Stromal cell of bone marrow (primary cell): ENCODE results near the gene GREB1.

ENCODE experiments used
- DNase-seq: peaks from one replicate; pipeline ENCODE4 v3.0.0-alpha.2; 2012; ENCODE audit warnings: low read depth

The GREB1 gene

DNA sequence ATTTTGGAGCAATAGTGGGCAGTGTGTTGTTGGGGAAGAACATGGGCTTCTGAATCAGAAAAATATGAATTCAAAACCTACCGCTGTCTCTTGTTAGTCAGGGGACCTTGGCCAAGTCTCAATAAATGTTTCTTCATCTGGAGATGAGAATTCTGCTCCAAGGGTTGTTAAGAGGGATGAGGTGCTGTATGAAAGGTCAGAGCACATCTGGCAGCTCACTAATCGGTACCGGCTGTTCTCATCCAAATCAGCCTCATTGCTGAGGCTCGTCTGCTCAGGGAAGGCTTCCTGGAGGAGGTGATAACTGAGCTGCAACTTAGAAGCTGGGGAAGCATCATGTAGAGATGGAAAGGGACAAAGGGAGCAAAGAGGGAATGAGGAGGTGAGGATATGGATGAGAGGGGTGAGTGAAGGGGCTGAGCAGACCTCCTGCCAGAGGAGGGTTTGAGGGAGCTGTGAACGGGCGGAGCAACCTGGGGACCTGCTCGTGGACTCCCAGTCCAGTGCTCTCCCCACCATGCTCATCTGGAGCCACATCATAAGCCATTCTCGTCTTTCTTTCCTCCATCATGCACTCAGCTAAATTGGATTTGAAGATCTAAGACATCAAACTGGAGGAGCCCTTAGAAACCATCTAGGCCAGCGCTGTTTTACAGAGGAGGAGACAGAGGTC lies 47.4 kb downstream of the GREB1 start:
- no peak for DNase-seq

GRCh38 chr2:11581797-11582611 lies 48.2 kb downstream of the GREB1 start:
- no peak for DNase-seq

GRCh38 chr2:11582612-11582861 lies 48.7 kb downstream of the GREB1 start:
- no peak for DNase-seq

GRCh38 chr2:11582862-11583752 lies 49.3 kb downstream of the GREB1 start:
- peak; percentile 19 for DNase-seq

- peak; percentile 97 for DNase-seq
Observed at GRCh38 chr2:11583840-11584524, 50.1 kb downstream of the GREB1 start.

- no peak for DNase-seq
Observed at GRCh38 chr2:11584525-11585056, 50.7 kb downstream of the GREB1 start.

- no peak for DNase-seq
Observed at GRCh38 chr2:11585071-11585470, 51.2 kb downstream of the GREB1 start.

DNA sequence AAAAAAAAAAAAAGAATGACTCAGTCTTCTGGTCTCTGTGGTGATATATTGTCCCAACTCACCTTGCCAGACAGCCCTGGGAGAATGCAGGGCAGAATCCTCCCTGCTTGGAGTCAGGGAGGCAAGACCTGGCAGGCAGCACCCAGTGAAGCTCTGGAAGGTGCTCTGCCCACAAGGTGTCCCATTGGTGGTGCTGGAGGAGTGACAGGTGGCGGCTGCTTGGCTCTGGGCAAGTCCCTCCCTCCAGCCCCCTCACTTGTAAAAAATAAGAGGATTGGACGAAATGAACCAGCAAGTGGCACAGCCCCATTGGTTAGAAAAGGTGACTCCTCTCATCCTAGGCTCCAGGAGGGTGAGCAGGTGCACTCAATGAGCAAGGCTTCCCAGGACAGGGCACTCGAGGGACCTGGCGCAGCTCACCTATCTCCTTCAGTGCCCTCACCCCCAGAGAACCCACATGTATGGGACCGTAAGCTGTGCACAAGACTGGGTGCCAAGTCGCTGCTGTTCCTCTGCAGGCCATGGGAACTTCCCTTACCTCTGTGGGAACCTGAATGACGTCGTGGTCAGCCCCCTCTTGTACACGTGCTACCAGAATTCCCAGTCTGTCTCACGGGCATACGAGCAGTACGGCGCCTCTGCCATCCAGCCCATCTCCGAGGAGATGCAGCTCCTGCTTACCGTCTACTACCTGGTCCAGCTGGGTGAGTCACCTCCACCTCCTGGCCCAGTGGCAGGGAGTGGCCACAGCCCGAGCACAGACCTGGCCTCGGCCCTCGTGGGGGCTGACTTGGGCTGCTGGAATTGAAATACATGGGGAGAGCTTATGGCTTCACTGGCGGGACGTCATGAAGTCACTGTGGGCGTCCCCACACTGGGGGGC lies 54.6 kb downstream of the GREB1 start:
- no peak for DNase-seq

DNA sequence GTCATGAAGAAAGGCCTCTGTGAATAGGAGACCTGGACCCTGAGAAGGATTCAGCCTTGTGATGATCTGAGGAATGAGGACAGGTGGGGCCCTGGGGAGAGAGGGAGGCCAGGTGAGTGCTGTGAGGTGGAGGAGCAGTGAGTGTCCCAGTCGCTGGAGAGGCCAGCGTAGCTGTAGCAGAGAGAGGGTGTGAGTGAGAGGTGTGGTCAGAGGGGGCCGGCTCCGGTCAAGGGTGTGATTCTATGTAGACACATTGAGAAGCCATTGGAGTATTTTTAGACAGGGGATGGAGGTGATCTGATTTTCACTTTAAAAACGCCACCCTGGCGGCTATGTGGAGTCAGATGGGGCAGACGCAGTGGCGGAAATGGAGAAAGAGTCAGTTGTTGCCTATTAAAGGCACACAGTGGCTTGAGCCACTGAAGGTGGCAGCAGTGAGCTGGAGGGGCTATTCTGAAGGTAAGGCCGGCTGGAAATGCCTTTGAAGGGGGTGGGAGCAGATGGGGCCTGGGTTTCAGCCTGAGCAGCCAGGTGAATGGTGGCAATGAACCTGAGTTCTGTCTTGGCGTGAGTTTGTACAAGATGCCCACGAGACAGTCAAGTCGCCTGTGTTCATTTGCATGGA lies 55.6 kb downstream of the GREB1 start:
- no peak for DNase-seq

- DNase-seq, result no peak
Observed at GRCh38 chr2:11590193-11590592, 56.3 kb downstream of the GREB1 start.

GRCh38 chr2:11591091-11591490 lies 57.2 kb downstream of the GREB1 start:
- DNase-seq, result no peak

- no peak for DNase-seq
Observed at GRCh38 chr2:11592671-11593574, 59.1 kb downstream of the GREB1 start.

DNA sequence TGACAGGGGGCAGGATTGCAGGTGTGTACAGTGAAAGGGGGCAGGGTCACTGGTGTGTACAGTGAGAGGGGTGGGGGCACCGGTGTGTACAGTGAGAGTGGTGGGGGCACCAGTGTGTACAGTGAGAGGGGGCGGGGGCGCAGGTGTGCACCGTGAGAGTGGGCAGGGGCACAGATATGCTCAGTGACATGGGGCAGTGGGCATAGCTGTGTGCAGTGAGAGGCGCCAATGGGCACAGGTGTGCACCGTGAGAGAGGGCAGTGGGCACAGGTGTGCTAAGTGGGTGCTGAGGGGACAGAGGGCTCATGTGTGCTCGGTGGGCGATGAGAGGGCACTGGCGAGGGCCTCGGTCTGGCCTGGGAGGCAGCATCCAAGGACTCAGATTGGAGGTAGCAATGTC lies 63.0 kb downstream of the GREB1 start:
- no peak for DNase-seq

- no peak for DNase-seq
Observed at GRCh38 chr2:11597538-11598225, 63.8 kb downstream of the GREB1 start.

DNA sequence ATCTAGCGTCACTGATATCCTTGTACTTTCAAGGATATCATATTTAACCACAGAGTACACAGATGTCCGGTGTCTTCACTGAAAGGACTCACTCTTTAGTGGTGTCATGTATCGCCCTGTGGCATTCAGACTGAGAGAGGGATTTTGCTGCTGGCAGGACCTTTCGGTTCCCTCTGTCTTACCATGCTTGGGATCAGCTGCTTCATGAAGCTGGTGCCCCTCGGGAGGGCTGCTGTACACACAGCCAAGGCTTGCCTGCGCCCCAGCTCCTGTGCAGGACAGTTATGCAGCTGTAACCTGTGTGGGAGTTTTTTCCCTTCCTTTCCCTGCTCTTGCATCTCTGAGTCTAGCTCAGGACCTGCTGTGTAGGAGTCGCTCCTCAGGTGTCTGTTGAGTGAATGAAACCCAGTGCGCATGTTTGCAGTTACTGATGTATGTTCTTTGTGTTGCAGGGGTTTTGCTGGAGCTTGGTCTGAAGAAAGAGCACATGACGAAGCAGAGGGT lies 64.4 kb downstream of the GREB1 start:
- no peak for DNase-seq

- DNase-seq, result no peak
Observed at GRCh38 chr2:11602563-11603204, 68.8 kb downstream of the GREB1 start.

- DNase-seq, result no peak
Observed at GRCh38 chr2:11610624-11611242, 76.9 kb downstream of the GREB1 start.

- no peak for DNase-seq
Observed at GRCh38 chr2:11611251-11611650, 77.4 kb downstream of the GREB1 start.
